AG09319 (cell line): ENCODE measurements around the gene KMT5C.

ENCODE experiments used
- DNase-seq: peaks from one replicate; pipeline ENCODE4 v3.0.0-alpha.2; 2010; ENCODE audit warnings: low read depth; ENCODE audit errors: extremely low read depth
- CTCF ChIP-seq: IDR thresholded peaks from 2 replicates; pipeline ENCODE4 v1.5.1; 2011; ENCODE audit warnings: low read depth, mild to moderate bottlenecking, inconsistent platforms, low read length, moderate library complexity

KMT5C gene

GRCh38 chr19:55339105-55339888 is at the start of gene KMT5C:
Gene KMT5C (plus strand): TSS chr19:55339876. CDS start chr19:55341937, 2,061 bp downstream.
- TF ChIP-seq CTCF: peak; percentile 37
- peak; percentile 100 for DNase-seq

- DNase-seq: no peak
- TF ChIP-seq CTCF: no peak
These were observed 42.4 kb upstream of the KMT5C start for GRCh38 chr19:55297267-55297666.

- no peak for DNase-seq
- no peak for TF ChIP-seq CTCF
These were observed 39.7 kb upstream of the KMT5C start for GRCh38 chr19:55299991-55300390.

- DNase-seq: no peak
- no peak for TF ChIP-seq CTCF
These were observed 38.7 kb upstream of the KMT5C start for GRCh38 chr19:55300886-55301458.

- peak; percentile 27 for DNase-seq
- peak; percentile 81 for TF ChIP-seq CTCF
These were observed 38.0 kb upstream of the KMT5C start for GRCh38 chr19:55301459-55302317.

GRCh38 chr19:55302318-55302703 is 37.4 kb upstream of the KMT5C start:
- DNase-seq: no peak
- TF ChIP-seq CTCF: no peak

GRCh38 chr19:55303477-55303876 is 36.2 kb upstream of the KMT5C start:
- no peak for DNase-seq
- no peak for TF ChIP-seq CTCF
